HG03442 (cell line): Measurements from ENCODE around the gene KLF12.

Experiments
- ATAC-seq: cut with Tn5 transposase; IDR thresholded peaks from one replicate; pipeline ENCODE4 v1.9.1; 2021; ENCODE audit warnings: mild to moderate bottlenecking, moderate library complexity; ENCODE audit not compliant: unreplicated experiment

KLF12 gene

DNA sequence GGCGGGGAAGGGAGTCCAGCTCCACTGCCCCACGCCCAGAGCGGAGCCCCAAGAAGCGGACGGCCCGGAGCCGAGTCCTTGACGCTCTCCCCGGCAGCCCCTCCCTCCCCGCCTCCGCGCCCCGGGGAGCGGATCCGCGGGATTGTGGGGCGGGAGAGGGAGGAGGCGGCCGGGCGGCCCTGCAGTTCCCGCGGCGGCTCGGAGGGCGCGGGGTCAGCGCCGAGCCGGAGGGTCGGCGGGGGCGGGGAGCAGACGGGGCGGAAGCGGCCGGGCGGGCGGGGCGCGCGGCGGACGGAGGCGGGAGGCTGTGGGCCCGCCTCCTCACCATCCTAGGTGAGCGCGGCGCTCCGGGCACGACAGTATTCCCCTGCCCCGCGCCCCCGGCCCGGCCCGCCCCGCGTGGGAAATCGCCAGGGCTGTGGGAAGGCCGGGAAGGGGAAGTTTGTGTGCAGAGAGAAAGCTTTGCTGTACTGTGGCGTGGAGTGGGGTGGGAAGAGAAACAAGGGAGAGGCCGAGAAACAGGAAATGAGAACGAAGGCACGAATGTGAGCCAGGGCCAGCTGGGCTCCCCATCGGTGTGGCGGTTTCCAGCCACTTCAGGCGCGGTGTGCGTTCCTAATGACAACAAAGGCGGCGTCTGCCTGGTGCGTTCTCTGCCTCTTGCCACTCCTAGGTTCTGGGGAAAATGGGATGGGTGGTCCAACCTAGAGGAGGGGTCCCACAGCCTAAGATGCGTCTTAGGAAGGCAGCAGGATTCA, 1.3 kb upstream of the KLF12 start:
- ATAC-seq, result peak; percentile 38

DNA sequence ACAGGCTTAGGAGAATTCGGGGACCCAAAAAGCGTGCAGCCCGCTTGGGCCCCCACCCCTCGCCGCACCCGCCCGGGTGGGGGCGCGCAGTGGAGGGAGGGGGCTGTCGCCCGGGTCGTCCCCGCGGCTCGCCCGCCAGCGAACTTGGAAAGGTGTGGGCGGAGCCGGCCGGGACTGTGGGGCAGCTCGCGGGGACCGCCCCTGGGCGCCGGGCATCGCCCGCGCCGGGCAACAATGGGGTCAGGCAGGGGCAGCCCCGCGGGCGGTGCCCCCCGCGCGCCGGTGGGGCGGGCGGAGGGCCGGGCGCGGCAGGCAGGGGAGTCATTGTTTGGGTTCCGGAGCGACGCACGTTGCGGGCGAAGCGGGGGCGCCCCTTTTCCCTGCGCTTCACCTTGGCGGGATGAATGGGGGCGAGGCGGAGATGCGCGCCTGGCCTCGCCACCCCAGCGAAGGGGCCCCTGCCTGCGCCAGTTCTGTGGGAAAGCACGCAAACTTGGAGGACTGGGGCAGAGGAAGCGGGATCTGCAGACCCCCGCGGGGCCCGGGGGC, 647 bp upstream of the KLF12 start:
- ATAC-seq, result peak; percentile 21

DNA sequence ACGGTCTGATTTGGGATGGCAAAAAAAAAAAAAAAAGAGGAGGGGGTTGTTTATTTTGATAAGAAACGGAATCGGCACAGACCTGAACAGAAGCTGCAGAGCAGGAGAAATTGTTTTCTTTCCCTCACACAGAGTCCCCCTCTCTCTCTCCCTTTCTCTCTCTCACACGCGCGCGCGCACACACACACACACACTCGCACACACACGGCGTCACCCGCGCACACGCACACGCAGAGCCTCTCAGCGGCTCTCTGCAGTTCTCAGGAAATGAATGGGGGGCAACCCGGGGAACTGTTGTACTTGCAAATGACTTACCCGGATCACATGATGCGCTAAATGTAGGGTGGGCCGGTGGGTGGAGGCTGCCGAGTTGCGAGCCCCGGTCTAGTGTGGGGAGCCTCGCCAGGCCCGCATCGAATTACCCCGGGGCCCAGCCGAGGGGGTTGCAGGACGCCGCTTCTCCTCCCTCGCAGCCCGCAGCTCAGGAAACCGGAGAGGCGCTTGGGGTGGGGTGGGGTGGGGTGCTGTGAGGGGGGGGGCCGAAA, 475 bp downstream of the KLF12 start:
- peak; percentile 39 for ATAC-seq

DNA sequence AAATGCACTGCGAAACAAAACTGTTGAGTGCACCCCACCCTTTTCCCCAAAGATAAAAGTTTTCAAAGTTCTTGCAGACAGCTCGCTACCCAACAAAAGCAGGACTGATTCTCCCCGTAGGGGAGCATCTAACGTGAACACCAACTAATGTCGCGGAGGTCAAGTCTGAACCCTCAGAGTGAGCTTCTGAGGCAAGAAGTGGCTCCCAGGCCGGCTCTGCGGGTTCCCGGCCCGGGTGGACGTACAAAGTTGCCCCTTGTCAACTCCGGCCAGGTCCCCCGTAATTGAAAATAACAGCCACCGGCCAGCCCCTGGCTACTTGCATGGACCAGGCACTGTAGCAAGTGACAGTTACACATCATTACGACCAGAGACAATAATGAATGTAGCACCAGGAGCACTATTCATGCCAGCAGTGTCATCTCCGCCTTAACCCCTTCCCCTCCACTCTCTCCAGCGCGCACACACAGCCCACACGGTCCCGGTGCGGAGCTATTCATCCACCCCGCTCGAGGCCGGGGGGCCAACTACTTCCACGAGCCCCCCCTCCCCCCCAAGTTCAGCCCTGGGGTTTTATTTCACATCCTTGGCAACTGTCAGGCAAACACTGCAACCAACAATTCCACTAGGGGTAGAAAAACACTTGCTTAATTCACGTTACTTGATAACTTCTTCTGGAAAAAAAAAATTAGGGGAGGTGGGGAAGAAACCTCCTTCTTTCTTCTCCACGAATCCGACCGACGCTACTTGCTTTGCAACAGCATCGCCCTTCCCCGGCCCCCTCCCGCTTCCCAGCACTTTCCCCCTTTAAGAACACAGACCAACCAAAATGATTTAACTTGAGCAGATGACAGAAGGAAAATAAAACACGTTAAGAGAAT, 1.2 kb downstream of the KLF12 start:
- ATAC-seq, result no peak

DNA sequence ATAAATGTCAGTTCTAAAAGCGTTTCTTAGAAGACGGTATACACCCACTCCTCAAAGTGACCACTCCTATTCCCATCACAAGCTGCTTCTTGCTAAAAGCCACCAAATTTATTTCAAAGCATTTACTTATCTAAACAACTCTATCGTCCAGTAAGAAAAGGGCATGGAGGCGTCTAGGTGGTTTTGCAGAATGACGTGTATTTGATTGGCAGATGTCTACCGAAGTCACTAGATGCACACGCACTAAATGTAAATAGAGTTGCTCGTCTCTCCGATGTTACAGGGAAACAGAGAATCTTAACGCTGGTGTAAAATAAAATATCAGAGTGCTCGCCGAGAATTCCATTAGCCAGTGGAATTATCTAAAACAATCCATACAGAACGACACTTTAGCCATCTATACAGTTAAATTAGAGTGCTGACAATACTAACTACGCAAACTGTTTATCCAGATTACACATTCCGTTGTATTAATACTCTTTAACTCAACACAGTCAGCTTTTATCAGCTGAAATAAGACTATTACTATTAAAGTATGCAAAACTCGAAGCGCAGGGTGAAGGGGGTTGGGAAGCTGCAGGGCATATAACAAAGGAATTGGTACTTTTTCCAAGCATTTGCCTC, 1.9 kb downstream of the KLF12 start:
- no peak for ATAC-seq

DNA sequence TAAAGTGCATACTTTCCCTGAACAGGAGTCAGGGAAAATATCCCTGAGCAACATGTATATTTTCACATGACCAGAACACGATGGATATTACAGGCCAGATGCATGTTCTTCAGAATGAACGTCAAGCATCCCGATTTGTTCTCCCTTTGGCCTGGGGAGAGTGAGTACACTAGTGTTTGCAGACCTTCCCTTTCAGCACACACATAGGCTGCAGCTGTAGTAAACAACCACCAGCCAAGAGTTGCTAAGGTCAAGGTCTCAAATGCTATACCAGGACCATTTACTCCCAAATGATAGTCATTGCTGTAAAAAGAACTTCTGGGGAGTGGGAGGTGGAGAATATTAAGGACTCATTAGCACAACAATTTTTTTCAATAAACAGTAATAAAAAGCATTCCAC, 3.0 kb downstream of the KLF12 start:
- ATAC-seq, result no peak

DNA sequence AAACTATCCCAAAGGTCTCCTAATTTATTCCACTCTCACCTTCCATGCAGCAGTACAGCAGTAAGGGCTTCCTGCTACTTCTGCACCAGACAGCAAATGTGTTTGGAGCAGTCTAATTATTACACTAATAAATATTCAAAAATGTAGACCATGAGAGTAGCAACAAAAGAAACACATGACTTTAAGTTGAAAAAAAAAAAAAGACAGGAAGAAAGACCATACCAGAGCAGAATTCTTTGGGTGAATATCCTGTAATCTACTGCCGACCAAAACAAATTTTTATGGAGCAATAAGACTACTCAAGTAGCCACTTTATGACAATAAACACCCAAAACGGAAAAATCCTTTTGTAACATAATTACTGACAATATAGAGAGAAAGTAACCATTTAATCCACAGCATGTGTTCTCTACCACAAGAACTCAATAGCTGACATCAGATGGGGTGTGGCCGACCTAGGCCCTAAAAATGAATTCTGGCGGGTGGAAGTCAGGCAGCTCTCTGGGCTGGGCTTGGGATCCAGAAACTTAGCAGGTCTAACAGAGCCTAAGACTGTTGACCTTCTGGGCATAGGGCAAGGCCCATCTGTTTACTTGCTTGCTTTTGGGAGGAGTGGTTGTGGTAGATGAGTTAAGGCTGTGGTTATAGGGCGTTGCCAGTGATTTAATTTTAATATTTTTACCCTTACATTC, 4.6 kb downstream of the KLF12 start:
- ATAC-seq, result no peak

DNA sequence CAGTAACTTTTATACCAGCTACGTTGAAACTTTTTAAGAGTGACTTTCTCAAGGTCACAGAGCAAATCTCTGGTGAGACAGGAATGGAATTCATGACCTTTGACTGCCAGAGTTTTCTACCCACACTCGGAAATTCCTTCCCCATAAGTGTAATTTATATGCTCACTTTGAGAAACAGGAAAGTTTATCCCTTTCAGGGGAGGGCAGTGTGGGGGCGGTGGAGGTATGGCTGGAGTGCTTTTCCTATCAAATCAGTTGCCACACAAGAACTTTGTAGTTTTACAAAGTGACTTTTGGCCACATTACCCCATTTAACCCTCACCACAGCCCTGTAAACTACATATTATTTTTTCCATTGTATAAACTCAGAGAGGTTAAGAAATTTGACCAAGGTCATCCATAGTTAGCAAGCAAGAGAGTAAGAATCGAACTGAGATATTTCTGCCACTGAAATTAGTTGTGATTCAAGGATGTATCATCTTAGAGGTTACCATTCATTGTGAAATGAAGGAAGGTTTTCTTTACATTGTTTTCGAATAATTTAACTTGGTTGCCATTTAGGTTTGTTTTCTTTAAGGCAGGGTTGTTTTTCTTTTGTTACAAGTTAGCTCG, 5.9 kb downstream of the KLF12 start:
- ATAC-seq, result no peak

DNA sequence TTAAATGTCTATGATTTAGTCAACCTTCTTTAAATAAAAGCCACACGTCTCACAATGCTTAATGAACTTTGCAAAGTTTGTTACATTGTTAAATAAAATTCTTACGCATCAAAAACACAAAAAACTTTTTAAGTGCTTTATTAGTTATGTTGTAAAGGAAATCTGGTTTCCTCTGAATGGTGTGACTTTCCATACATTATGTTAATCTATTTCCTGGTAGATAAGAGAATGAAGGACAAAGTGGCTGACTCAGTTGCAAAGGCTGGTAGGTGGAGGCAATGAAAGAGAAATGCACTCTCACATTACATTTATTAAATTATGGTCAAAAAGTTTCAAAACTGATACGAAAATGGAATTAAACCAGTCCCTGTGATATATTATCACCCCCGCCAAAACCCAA, 15.9 kb downstream of the KLF12 start:
- no peak for ATAC-seq

DNA sequence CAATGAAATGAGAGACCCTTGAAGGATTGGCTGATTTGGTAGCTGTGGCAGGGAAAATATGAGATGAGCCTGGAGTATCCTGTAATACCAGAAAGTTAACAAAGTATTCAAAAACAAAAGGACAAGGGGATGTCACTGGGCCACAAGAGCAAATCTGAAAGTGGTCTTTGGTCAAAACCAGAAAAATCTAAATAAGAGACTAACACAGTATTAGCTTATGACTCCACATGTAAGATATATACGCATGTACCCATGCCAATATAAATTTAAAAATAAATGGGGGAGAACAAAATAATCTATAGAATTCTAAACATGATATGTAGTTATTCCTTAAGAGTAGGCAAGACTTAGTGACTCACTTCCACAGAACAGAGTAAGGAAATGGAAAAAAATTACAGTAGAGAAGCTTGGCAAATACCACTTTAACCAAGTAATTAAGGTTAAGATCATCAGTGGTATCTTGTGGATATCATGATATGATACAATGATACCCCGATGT, 16.9 kb downstream of the KLF12 start:
- ATAC-seq, result no peak

DNA sequence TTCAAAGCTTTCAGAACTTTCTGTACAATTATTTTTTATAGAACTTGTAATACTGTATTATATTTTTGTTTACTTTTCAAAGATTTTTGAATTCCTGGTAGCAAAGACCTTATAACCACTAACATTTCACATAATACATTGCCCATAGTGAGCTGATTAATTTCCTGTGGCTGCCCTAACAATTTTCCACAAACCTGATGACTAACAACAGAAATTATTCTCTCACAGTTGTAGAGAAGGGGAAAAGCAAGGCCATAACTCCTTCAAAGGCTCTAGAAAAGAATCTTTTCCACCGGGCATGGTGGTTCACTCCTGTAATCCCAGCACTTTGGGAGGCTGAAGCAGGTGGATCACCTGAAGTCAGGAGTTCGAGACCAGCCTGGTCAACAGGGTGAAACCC, 19.1 kb downstream of the KLF12 start:
- no peak for ATAC-seq

DNA sequence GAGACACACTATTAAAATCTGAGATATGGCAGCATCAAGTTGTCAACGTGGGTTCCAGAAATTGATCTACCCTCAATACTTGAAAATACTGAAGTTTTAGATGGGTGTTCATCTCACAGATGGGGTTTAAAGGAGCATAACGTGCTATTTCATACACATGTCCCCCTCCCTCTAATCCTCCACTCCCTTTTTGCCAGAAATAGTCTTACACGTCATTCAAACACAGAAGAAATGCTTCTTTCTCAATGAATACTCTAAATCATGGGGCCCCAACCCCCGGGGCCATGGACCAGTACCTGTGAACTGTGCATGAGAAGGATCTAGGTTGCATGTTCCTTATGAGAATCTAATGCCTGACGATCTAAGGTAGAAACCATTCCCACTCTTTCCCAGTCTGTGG, 19.6 kb downstream of the KLF12 start:
- ATAC-seq, result no peak

DNA sequence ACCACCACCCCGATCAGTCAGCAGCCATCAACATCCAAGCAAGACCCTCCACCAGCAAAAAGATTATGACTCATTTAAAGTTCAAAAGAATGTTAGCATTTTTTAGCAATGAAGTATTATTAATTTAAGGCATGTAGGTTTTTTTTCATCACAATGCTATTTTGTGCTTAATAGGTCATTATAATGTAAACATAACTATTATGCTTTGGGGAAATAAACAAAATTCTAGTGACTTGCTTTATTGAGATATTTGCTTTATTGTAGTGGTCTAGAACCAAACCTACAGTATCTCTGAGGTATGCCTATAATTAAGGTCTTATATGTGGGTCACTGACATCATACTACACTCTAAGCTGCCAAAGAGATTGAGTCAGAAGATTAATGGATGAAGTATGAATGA, 20.0 kb downstream of the KLF12 start:
- no peak for ATAC-seq

DNA sequence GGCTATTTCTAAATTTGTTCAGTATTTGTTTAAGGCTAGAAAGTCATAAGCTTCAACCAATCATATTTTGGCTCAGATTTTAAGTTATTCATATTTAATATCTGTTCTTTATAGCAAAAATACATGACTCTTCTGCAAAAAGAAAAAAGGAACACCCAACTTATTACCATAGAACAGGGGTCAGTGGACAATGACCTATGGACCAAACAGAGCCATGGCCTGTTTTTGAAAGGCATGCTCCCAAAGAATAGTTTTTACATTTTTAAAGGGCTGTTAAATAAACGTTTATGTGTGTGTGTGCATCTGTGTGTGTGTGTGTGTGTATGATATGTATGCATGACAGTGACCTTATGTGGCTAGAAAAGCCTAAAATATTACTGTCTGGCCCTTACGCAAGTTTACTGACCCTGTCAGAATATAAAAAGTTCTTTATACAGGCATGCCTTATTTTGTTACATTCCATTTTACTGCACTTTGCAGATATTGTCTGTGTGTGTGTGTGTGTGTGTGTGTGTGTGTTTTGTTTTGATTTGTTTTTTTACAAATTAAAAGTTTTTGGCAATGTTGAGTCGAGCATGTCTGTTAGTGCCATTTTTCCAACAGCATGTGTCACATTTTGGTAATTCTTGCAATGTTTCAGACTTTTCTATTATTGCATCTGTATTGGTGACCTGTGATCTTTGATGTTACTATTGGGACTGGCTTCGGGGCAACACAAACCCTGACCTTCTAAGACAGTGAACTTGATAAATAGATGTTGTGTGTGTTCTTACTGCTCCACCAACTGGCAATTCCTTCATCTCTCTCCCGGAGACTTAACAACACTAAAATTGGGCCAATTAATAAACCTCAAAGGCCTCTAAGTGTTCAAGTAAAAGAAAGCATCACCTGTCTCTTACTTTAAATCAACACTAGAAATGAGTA, 22.0 kb downstream of the KLF12 start:
- ATAC-seq, result no peak

DNA sequence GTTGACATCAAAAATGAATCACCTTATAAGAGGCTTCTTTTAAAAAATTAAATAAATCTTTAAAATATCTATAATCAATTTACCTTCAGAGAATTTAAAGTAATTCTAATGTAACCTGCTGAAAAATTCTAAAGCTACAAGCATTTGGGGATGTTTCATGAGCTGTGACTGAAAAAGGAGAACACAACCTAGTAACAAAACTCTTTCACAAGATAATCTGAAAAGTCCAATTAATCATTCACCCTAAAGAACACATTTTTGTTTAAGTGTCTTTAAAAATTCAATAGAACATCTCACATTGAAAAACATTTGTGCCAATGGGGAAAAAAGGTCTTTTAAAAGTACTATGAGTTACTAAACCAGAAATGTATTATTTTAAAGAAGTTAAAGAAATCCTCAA, 22.8 kb downstream of the KLF12 start:
- ATAC-seq, result no peak

DNA sequence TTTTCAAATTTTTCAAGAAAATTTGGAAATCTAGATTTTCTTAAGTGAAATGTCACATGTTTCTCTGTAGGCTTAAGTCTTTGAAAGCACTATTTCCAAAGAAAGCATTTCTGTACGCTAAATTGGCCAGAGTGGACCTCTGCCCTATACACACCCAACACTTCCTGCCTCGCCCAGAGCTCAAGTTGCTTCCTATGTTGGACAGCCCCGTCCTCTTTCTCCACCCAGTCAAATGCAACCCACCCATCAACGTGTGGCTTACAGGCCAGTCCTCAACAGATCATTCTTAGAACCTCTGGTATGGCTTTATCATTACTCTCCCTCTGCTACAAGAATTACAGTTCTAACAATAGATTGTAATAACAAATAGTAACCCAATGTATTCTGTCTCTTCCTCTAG, 24.2 kb downstream of the KLF12 start:
- no peak for ATAC-seq

DNA sequence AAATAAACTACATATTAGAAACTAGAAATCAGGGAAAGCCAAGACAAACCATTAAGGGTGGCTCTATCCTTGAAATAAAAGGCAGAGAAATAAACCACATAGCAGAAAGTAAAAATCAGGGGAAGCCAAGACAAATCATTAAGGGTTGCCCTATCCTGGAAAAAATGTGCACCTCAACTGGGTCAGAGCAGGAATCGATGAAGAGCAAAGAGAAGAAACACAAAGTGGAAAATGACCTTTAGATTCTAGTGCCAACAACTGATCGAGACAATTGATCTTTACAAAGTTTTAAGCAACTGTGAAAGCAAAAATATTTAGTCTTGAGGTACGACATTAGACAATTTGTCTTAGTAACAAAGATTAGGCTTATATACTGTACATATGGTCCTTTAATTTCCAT, 26.6 kb downstream of the KLF12 start:
- ATAC-seq, result no peak

DNA sequence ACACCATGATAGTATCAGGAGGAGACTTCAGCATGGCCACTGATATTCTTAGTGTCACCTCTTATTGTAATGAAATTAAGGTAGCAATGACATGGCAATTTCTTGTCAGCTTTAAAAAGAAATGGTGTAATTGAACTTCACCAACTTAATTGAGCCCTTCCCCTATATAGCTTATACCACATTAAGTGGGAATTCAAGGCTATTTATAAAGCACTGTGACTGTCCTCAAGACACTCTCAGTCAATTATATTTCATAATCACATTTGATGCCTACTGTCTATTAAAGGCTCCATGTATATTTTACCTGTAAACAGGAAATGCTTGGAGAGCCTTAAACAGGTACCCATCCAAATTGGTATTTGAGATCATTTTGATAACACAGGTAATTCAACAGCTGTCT, 28.3 kb downstream of the KLF12 start:
- no peak for ATAC-seq

DNA sequence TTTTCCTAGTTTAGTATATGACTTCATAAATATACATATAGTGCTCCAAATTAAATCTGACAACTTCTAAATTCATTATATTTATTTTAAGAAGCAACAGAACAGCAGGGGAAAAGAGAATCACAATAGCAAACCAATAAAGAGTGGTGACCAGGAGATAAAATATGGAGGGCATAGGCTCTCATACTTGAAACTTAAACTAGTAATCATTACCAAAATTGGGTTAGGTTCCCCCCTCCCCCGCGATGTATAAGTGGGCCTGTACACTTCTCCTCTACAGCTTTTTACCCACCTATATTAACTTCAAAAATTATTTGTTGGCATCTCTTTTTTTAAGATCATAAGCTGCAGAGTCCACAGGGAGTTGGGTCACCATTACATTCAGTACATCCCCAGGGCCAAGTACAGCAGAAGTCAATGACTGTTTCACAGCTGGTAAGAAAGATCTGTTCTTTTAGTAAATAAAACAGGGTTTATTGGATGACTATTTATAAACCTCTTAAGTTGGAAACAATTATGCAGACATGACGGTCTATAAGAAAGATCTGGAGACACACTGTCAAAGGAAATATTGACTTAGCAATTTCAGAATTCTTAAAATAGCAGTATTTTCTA, 29.4 kb downstream of the KLF12 start:
- ATAC-seq, result no peak
